ENCODE data around the gene EIF3I. TPM values are rescaled to one million over a fixed set of nuclear protein-coding genes. Genes with fewer than 3 reads are reported as not detected.

Gene EIF3I
- total RNA-seq, 1 experiment from 2014 or later = 178 TPM

GRCh38 chr1:32195531-32195930 lies 26.7 kb upstream of the EIF3I start:
- Histone ChIP-seq H3K9me2 (replicated peaks; ENCODE audit: insufficient read depth, low read length) (no peaks in the 10 kb centered on the region), H3K4me2 (ENCODE audit: low read depth, low read length, poor library complexity, severe bottlenecking) (no peak overlapping the region), H3K4me3 (ENCODE audit: low read length) (no peak overlapping the region), H3K27ac (ENCODE audit: low read length) (no peak overlapping the region), H3K79me2 (ENCODE audit: low read length) (no peaks in the 10 kb centered on the region), H3K9ac (ENCODE audit: low read length) (no peak overlapping the region), H3K9me3 (ENCODE audit: low read length) (no peaks in the 10 kb centered on the region), H2AFZ (ENCODE audit: low read length) (no peak overlapping the region), H4K20me1 (ENCODE audit: insufficient read depth, low read depth, low read length) (no peaks in the 10 kb centered on the region), H3K4me1 (ENCODE audit: low read length) (peaks cover 23% of the 10 kb centered on the region), H3K36me3 (ENCODE audit: insufficient read depth, low read length) (peaks cover 12% of the 10 kb centered on the region; the same call in 1 of the 2 replicates), H3K27me3 (ENCODE audit: low read length) (no peaks in the 10 kb centered on the region)
- no peak for DNase-seq

DNA sequence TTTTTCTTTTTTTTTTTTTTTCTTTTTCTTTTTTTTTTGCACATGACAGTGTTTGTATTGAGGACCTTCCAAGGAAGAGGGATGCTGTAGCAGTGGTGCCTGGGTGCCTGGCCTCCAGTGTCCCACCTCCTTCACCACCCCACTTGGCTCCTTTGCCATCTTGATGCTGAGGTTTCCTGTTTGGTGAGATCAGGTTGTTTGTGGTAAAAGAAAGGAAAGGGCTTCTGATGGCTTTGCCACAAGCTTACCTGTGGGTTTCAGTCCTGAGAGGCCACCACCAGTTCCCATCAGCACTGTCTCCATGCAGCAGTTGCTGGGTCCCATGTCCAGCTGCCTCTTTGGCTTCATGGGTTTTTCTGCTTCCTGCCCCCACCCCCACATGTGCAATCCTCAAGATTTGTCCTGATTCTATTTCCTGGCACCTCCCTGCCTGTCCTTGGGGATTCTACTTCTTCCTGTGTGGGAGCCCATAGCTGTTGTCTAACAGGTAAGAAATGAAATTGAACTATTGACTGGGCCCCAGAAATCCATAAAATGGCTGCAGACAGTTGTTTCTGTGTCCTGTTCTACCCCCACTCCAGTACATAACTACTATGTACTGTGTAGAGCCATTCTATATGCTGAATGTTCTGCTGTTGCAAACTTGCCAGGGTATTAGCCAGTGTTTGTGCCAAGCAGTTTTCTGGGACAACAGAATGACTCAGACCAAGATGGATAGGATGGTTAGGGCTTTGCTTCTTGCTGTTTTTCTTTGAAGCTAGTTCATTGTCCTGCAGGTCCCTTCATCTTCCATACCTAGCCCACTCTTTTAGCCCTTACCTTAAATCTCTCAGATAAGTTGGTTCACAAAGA lies 26.0 kb upstream of the EIF3I start:
- Histone ChIP-seq H3K27ac (ENCODE audit: low read length) (no peak overlapping the region), H3K4me1 (ENCODE audit: low read length) (peaks cover 29% of the 10 kb centered on the region)

GRCh38 chr1:32197074-32197473 lies 25.1 kb upstream of the EIF3I start:
- Histone ChIP-seq H3K4me1 (ENCODE audit: low read length) (peaks cover 38% of the 10 kb centered on the region), H2AFZ (ENCODE audit: low read length) (no peak overlapping the region), H3K4me3 (ENCODE audit: low read length) (no peak overlapping the region), H3K4me2 (ENCODE audit: low read depth, low read length, poor library complexity, severe bottlenecking) (no peak overlapping the region), H4K20me1 (ENCODE audit: insufficient read depth, low read depth, low read length) (no peaks in the 10 kb centered on the region), H3K27ac (ENCODE audit: low read length) (no peak overlapping the region), H3K79me2 (ENCODE audit: low read length) (peaks cover 8% of the 10 kb centered on the region; the same call in 1 of the 2 replicates), H3K36me3 (ENCODE audit: insufficient read depth, low read length) (peaks cover 7% of the 10 kb centered on the region; the same call in 1 of the 2 replicates), H3K9me2 (replicated peaks; ENCODE audit: insufficient read depth, low read length) (no peaks in the 10 kb centered on the region), H3K9me3 (ENCODE audit: low read length) (no peaks in the 10 kb centered on the region), H3K27me3 (ENCODE audit: low read length) (no peaks in the 10 kb centered on the region), H3K9ac (ENCODE audit: low read length) (no peak overlapping the region)
- no peak for DNase-seq

More for the DNA sequence above, 26.0 kb upstream of the EIF3I start:
- H3K27me3 ChIP-seq (ENCODE audit: low read length) = no peaks in the 10 kb centered on the region
- no peak overlapping the region for H3K4me3 ChIP-seq (ENCODE audit: low read length)
- H3K4me2 ChIP-seq (ENCODE audit: low read depth, low read length, poor library complexity, severe bottlenecking) = no peak overlapping the region
- no peak overlapping the region for H3K9ac ChIP-seq (ENCODE audit: low read length)
- DNase-seq = no peak
- H3K9me3 ChIP-seq (ENCODE audit: low read length) = no peaks in the 10 kb centered on the region
- peaks cover under 1% of the 10 kb centered on the region; the same call in 1 of the 2 replicates for H3K79me2 ChIP-seq (ENCODE audit: low read length)
- H3K36me3 ChIP-seq (ENCODE audit: insufficient read depth, low read length) = peaks cover 12% of the 10 kb centered on the region; the same call in 1 of the 2 replicates
- H2AFZ ChIP-seq (ENCODE audit: low read length) = no peak overlapping the region
- H3K9me2 ChIP-seq (replicated peaks; ENCODE audit: insufficient read depth, low read length) = no peaks in the 10 kb centered on the region
- no peaks in the 10 kb centered on the region for H4K20me1 ChIP-seq (ENCODE audit: insufficient read depth, low read depth, low read length)

GRCh38 chr1:32197837-32198236 lies 24.4 kb upstream of the EIF3I start:
- no peak overlapping the region for H3K9ac ChIP-seq (ENCODE audit: low read length)
- H3K4me2 ChIP-seq (ENCODE audit: low read depth, low read length, poor library complexity, severe bottlenecking) = no peak overlapping the region
- no peak overlapping the region for H3K27ac ChIP-seq (ENCODE audit: low read length)
- no peak for DNase-seq
- no peaks in the 10 kb centered on the region for H3K9me3 ChIP-seq (ENCODE audit: low read length)
- peaks cover 43% of the 10 kb centered on the region for H3K4me1 ChIP-seq (ENCODE audit: low read length)
- no peaks in the 10 kb centered on the region for H3K27me3 ChIP-seq (ENCODE audit: low read length)
- no peaks in the 10 kb centered on the region for H4K20me1 ChIP-seq (ENCODE audit: insufficient read depth, low read depth, low read length)
- no peaks in the 10 kb centered on the region for H3K9me2 ChIP-seq (replicated peaks; ENCODE audit: insufficient read depth, low read length)
- H2AFZ ChIP-seq (ENCODE audit: low read length) = no peak overlapping the region
- peaks cover 10% of the 10 kb centered on the region; the same call in 1 of the 2 replicates for H3K79me2 ChIP-seq (ENCODE audit: low read length)
- no peak overlapping the region for H3K4me3 ChIP-seq (ENCODE audit: low read length)
- H3K36me3 ChIP-seq (ENCODE audit: insufficient read depth, low read length) = no peaks in the 10 kb centered on the region; the same call in 1 of the 2 replicates

DNA sequence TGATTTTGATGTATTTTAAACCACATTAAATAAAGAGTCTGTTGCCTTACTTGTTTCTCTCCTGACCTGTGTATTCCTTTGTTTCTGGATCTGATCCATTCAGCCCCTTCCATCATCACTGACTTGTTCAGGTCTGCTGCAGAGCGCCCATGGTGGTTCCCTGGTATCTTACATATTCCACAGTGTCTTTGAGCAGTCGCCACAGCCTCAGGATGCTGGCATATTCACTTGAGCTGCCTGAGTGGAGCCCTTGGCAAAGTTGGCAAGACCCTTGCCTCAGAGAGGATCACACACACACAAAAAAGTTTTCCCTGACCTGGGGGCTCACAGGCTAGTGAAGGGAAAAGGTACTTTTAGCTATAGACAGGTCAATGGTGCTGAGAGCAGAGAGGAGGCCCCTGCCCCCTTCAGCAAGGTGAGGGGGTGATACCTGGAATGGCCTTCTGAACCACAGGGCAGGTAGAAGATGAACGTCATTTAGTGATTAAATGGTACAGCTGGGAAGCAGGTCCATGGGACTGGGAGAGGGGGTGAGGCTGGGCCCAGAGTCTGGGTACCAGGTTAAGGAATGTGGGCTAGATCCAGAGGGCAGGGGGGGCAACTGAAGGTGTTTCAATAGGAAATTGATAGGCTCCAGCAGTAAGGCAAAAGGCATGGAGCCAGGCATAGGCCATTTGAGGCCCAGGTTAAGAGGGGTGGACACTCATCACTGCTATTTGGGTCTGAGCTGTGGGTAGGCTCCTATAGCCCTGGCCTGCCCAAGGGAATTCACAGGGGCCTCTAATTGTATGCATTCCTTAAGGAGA lies 23.8 kb upstream of the EIF3I start:
- H3K79me2 ChIP-seq (ENCODE audit: low read length) = peaks cover 10% of the 10 kb centered on the region; the same call in 1 of the 2 replicates
- H3K9me2 ChIP-seq (replicated peaks; ENCODE audit: insufficient read depth, low read length) = no peaks in the 10 kb centered on the region
- H2AFZ ChIP-seq (ENCODE audit: low read length) = no peak overlapping the region
- H3K9ac ChIP-seq (ENCODE audit: low read length) = peak overlapping the region; percentile 81; the same call in 1 of the 2 replicates
- no peak overlapping the region for H3K4me3 ChIP-seq (ENCODE audit: low read length)
- no peaks in the 10 kb centered on the region for H3K36me3 ChIP-seq (ENCODE audit: insufficient read depth, low read length)
- peaks cover 43% of the 10 kb centered on the region for H3K4me1 ChIP-seq (ENCODE audit: low read length)
- H3K4me2 ChIP-seq (ENCODE audit: low read depth, low read length, poor library complexity, severe bottlenecking) = peak overlapping the region; percentile 87
- DNase-seq = no peak
- H3K27me3 ChIP-seq (ENCODE audit: low read length) = no peaks in the 10 kb centered on the region
- H4K20me1 ChIP-seq (ENCODE audit: insufficient read depth, low read depth, low read length) = no peaks in the 10 kb centered on the region
- H3K27ac ChIP-seq (ENCODE audit: low read length) = 0 out of 2 replicates have a peak overlapping the region, but pooled peaks have one; percentile 70
- H3K9me3 ChIP-seq (ENCODE audit: low read length) = no peaks in the 10 kb centered on the region

- H3K9ac ChIP-seq (ENCODE audit: low read length) = peak overlapping the region; percentile 81
- H3K36me3 ChIP-seq (ENCODE audit: insufficient read depth, low read length) = no peaks in the 10 kb centered on the region
- DNase-seq = no peak
- H3K27me3 ChIP-seq (ENCODE audit: low read length) = no peaks in the 10 kb centered on the region
- H3K79me2 ChIP-seq (ENCODE audit: low read length) = peaks cover 10% of the 10 kb centered on the region; the same call in 1 of the 2 replicates
- peaks cover 43% of the 10 kb centered on the region for H3K4me1 ChIP-seq (ENCODE audit: low read length)
- peak overlapping the region; percentile 70 for H3K27ac ChIP-seq (ENCODE audit: low read length)
- H3K9me2 ChIP-seq (replicated peaks; ENCODE audit: insufficient read depth, low read length) = no peaks in the 10 kb centered on the region
- peak overlapping the region; percentile 76; the same call in 1 of the 2 replicates for H3K4me3 ChIP-seq (ENCODE audit: low read length)
- H4K20me1 ChIP-seq (ENCODE audit: insufficient read depth, low read depth, low read length) = no peaks in the 10 kb centered on the region
- H3K9me3 ChIP-seq (ENCODE audit: low read length) = no peaks in the 10 kb centered on the region
- peak overlapping the region; percentile 87 for H3K4me2 ChIP-seq (ENCODE audit: low read depth, low read length, poor library complexity, severe bottlenecking)
- H2AFZ ChIP-seq (ENCODE audit: low read length) = no peak overlapping the region
These were observed 23.0 kb upstream of the EIF3I start for GRCh38 chr1:32199043-32199716.

- H3K9ac ChIP-seq (ENCODE audit: low read length) = peak overlapping the region; percentile 81
- peaks cover 43% of the 10 kb centered on the region for H3K4me1 ChIP-seq (ENCODE audit: low read length)
- H3K4me2 ChIP-seq (ENCODE audit: low read depth, low read length, poor library complexity, severe bottlenecking) = peak overlapping the region; percentile 87
These were observed 22.5 kb upstream of the EIF3I start for GRCh38 chr1:32199717-32200072.

More at GRCh38 chr1:32199717-32200072, 22.5 kb upstream of the EIF3I start:
- no peak for DNase-seq
- no peaks in the 10 kb centered on the region for H3K27me3 ChIP-seq (ENCODE audit: low read length)
- H3K36me3 ChIP-seq (ENCODE audit: insufficient read depth, low read length) = no peaks in the 10 kb centered on the region
- no peaks in the 10 kb centered on the region for H3K9me2 ChIP-seq (replicated peaks; ENCODE audit: insufficient read depth, low read length)
- peak overlapping the region; percentile 76; the same call in 1 of the 2 replicates for H3K4me3 ChIP-seq (ENCODE audit: low read length)
- H3K9me3 ChIP-seq (ENCODE audit: low read length) = no peaks in the 10 kb centered on the region
- H4K20me1 ChIP-seq (ENCODE audit: insufficient read depth, low read depth, low read length) = no peaks in the 10 kb centered on the region
- H2AFZ ChIP-seq (ENCODE audit: low read length) = no peak overlapping the region
- peak overlapping the region; percentile 70 for H3K27ac ChIP-seq (ENCODE audit: low read length)
- H3K79me2 ChIP-seq (ENCODE audit: low read length) = peaks cover 10% of the 10 kb centered on the region; the same call in 1 of the 2 replicates
